ENCODE measurements around the gene PALLD. TPM values are rescaled to one million over a fixed set of nuclear protein-coding genes. Genes with fewer than 3 reads are reported as not detected.

The PALLD gene
- total RNA-seq, 1 experiment from 2014 or later: 18.3 TPM

DNA sequence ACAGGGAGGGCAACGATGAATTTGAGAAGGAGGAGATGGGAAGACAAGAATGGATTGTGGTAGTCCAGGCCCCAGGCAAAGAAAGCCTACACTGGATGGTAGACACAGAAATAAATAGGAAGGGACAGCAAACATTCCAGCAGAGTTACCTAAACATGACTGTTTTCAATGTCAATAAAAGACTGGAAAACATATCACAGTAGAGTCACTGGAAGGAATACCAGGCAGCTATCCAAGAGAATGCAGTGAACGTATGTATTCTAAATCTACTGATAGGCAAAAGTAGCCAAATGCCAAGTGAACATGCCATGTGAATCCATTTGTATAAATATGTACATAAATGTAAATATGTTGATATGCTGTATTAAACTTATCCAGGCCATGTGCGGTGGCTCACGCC lies 183.0 kb downstream of the PALLD start:
- no peak overlapping the region for H3K23ac ChIP-seq (ENCODE audit: insufficient read length, low read depth, low read length)
- H2BK12ac ChIP-seq (ENCODE audit: insufficient read length, low read depth, low read length): no peak overlapping the region
- no peak overlapping the region for H2BK20ac ChIP-seq (ENCODE audit: low read depth, low read length, poor library complexity, severe bottlenecking)
- TF ChIP-seq, protein P1, sequence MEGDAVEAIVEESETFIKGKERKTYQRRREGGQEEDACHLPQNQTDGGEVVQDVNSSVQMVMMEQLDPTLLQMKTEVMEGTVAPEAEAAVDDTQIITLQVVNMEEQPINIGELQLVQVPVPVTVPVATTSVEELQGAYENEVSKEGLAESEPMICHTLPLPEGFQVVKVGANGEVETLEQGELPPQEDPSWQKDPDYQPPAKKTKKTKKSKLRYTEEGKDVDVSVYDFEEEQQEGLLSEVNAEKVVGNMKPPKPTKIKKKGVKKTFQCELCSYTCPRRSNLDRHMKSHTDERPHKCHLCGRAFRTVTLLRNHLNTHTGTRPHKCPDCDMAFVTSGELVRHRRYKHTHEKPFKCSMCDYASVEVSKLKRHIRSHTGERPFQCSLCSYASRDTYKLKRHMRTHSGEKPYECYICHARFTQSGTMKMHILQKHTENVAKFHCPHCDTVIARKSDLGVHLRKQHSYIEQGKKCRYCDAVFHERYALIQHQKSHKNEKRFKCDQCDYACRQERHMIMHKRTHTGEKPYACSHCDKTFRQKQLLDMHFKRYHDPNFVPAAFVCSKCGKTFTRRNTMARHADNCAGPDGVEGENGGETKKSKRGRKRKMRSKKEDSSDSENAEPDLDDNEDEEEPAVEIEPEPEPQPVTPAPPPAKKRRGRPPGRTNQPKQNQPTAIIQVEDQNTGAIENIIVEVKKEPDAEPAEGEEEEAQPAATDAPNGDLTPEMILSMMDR (conservative IDR thresholded peaks at IDR 0.05): no peak
- no peak for DNase-seq
- H3K4me2 ChIP-seq (ENCODE audit: insufficient read depth, insufficient read length, low read length): no peak overlapping the region
- H2BK15ac ChIP-seq (ENCODE audit: low read depth, low read length): no peak overlapping the region
- H3K79me2 ChIP-seq (ENCODE audit: insufficient read depth, low read length): no peaks in the 10 kb centered on the region
- H4K8ac ChIP-seq (replicated peaks; ENCODE audit: insufficient read length, low read depth, low read length): no peak overlapping the region
- no peak overlapping the region for H2AFZ ChIP-seq (ENCODE audit: low read length)
- H3K27ac ChIP-seq (ENCODE audit: insufficient read length, low read depth, low read length): no peak overlapping the region
- no peak overlapping the region for H4K5ac ChIP-seq (ENCODE audit: insufficient read length, low read depth, low read length)
- no peak overlapping the region for H2BK5ac ChIP-seq (ENCODE audit: insufficient read length, low read length)
- Mint-ChIP-seq H3K9me3 (no peaks in the 10 kb centered on the region), H3K4me3 (no peak overlapping the region), H3K27ac (no peak overlapping the region), H3K27me3 (ENCODE audit: low read depth) (no peaks in the 10 kb centered on the region), H3K4me1 (peaks cover 0 to 6% of the 10 kb centered on the region in 2 experiments; a peak in 2 of 4 replicates), H3K36me3 (ENCODE audit: insufficient read depth in 1 of 3, low read depth in 3 of 3) (no peaks in the 10 kb centered on the region)
- no peaks in the 10 kb centered on the region for H3K27me3 ChIP-seq (ENCODE audit: insufficient read depth, low read length)
- H3K9me3 ChIP-seq (ENCODE audit: control insufficient read depth, low read depth, low read length): no peaks in the 10 kb centered on the region
- no peak overlapping the region for H3K9ac ChIP-seq (ENCODE audit: extremely low read depth, insufficient read length, low read length)
- H4K20me1 ChIP-seq (ENCODE audit: control insufficient read depth, insufficient read depth, insufficient read length): no peaks in the 10 kb centered on the region
- no peak overlapping the region for H3T11ph ChIP-seq (ENCODE audit: low read length)
- no peak overlapping the region for H2BK120ac ChIP-seq (ENCODE audit: low read depth, low read length, poor library complexity, severe bottlenecking)
- H3K14ac ChIP-seq (ENCODE audit: insufficient read depth, low read length): no peak overlapping the region
- no peak overlapping the region for H3K18ac ChIP-seq (ENCODE audit: insufficient read length, low read depth, low read length)
- no CpG with 5 or more reads among the region's 4 CpGs for whole genome bisulfite sequencing (ENCODE audit: extremely low coverage, insufficient read length, low lambda C conversion rate)
- H3K23me2 ChIP-seq (ENCODE audit: insufficient read length, low read depth, low read length, poor library complexity, severe bottlenecking): no peaks in the 10 kb centered on the region
- no peak overlapping the region for H2AK5ac ChIP-seq (ENCODE audit: insufficient read length, low read length)
- no peak overlapping the region for H4K91ac ChIP-seq (ENCODE audit: insufficient read length, low read depth, low read length)
- no peak overlapping the region for H3K4ac ChIP-seq (ENCODE audit: low read depth, low read length)
- H3K79me1 ChIP-seq (ENCODE audit: insufficient read depth, low read depth, low read length, poor library complexity, severe bottlenecking): no peaks in the 10 kb centered on the region
- H3K56ac ChIP-seq (ENCODE audit: insufficient read length, low read depth, low read length): no peak overlapping the region
- no peaks in the 10 kb centered on the region for H3K4me1 ChIP-seq (ENCODE audit: insufficient read depth, low read length)

Data from H9 (cell line).